DND-41 (cell line): Measurements from ENCODE around the gene EIF2B1.

ENCODE experiments used
- ATAC-seq: fragments of 200-7000 bp; cut with Tn5 transposase; 3 replicates; pipeline ENCODE4 v1.9.1; 2021; ENCODE audit warnings: low read depth; ENCODE audit not compliant: insufficient read depth
- DNase-seq: peaks from one replicate; pipeline ENCODE4 v3.0.0-alpha.2; 2020
- H2AFZ ChIP-seq: 2 replicates; pipeline ENCODE4 v1.6.0; 2012; ENCODE audit warnings: low read depth, low read length
- H3K27ac ChIP-seq: 2 replicates; pipeline ENCODE4 v1.5.1; 2012; ENCODE audit warnings: low read length, inconsistent platforms
- H3K27me3 ChIP-seq: fragments of 200-600 bp; sonication (generic); 2 replicates; pipeline ENCODE4 v1.6.0; 2012; ENCODE audit warnings: low read length, mild to moderate bottlenecking, inconsistent platforms; ENCODE audit not compliant: insufficient read depth, poor library complexity
- H3K36me3 ChIP-seq: 2 replicates; pipeline ENCODE4 v1.5.1; 2012; ENCODE audit warnings: low read length, inconsistent platforms; ENCODE audit not compliant: insufficient read depth
- H3K4me1 ChIP-seq: 2 replicates; pipeline ENCODE4 v1.5.1; 2012; ENCODE audit warnings: mild to moderate bottlenecking, low read length; ENCODE audit not compliant: insufficient read depth
- H3K4me2 ChIP-seq: 2 replicates; pipeline ENCODE4 v1.6.0; 2012; ENCODE audit warnings: mild to moderate bottlenecking, moderate library complexity, low read length, inconsistent platforms; ENCODE audit not compliant: insufficient read depth
- H3K4me3 ChIP-seq, 2 experiments: fragments of 200-600 bp in 1 of 2; shearing (Covaris generic) in 1 of 2; 2 replicates each; pipeline ENCODE4 v1.5.1; 2012 to 2016; ENCODE audit warnings: inconsistent platforms in 2 of 2, low read length in 2 of 2, mild to moderate bottlenecking in 2 of 2, low read depth in 1 of 2, moderate library complexity in 1 of 2
- H3K79me2 ChIP-seq: 2 replicates; pipeline ENCODE4 v1.6.0; 2012; ENCODE audit warnings: low read length, inconsistent platforms; ENCODE audit not compliant: insufficient read depth
- H3K9ac ChIP-seq: 2 replicates; pipeline ENCODE4 v1.6.0; 2012; ENCODE audit warnings: low read depth, mild to moderate bottlenecking, inconsistent platforms, low read length, moderate library complexity
- H3K9me3 ChIP-seq: 2 replicates; pipeline ENCODE4 v1.5.1; 2012; ENCODE audit warnings: low read length, moderate library complexity, mild to moderate bottlenecking, inconsistent platforms; ENCODE audit not compliant: insufficient read depth, severe bottlenecking
- H4K20me1 ChIP-seq: 2 replicates; pipeline ENCODE4 v1.6.0; 2012; ENCODE audit warnings: low read length; ENCODE audit not compliant: insufficient read depth
- CTCF ChIP-seq: IDR thresholded peaks from 2 replicates; pipeline ENCODE4 v1.5.1; 2012; ENCODE audit warnings: borderline replicate concordance, low read length, moderate library complexity, mild to moderate bottlenecking; ENCODE audit not compliant: poor library complexity, severe bottlenecking; ENCODE audit errors: extremely low read depth
- EZH2 ChIP-seq: IDR thresholded peaks from 3 replicates; pipeline ENCODE4 v1.6.1; 2012; ENCODE audit warnings: borderline replicate concordance, low read depth, mild to moderate bottlenecking, moderate library complexity, low read length, inconsistent platforms; ENCODE audit not compliant: severe bottlenecking

The EIF2B1 gene

GRCh38 chr12:123633379-123634141 lies at the start of gene EIF2B1, which contains the start of gene GTF2H3:
EIF2B1 (minus strand) TSS chr12:123633686; CDS start chr12:123633557, 129 bp downstream.
GTF2H3 (plus strand) TSS chr12:123633829; CDS start chr12:123633860, 31 bp downstream.
- DNase-seq (peak; percentile 97), ATAC-seq (peak; percentile 96)
- Histone ChIP-seq H3K9ac (peak within 1 kb of the TSS; percentile 96), H3K27me3 (no peaks in the 10 kb centered on the region), H3K4me2 (peak within 1 kb of the TSS; percentile 66), H3K9me3 (no peaks in the 10 kb centered on the region), H4K20me1 (no peaks in the 10 kb centered on the region), H3K36me3 (peaks cover 25% of the 10 kb centered on the region), H2AFZ (peak within 1 kb of the TSS; percentile 99), H3K4me3 (peak within 1 kb of the TSS; percentile 96 to 98), H3K27ac (peak within 1 kb of the TSS; percentile 95), H3K4me1 (peaks cover 26% of the 10 kb centered on the region), H3K79me2 (peaks cover 61% of the 10 kb centered on the region)
- TF ChIP-seq EZH2 (no peak), CTCF (no peak)

- no peaks in the 10 kb centered on the region for H3K27me3 ChIP-seq
- TF ChIP-seq CTCF (no peak), EZH2 (no peak)
- no peak overlapping the region for H3K9ac ChIP-seq
- ATAC-seq (no peak), DNase-seq (no peak)
- no peak overlapping the region for H3K4me3 ChIP-seq
- no peak overlapping the region for H3K27ac ChIP-seq
- H3K4me2 ChIP-seq = no peak overlapping the region
- no peaks in the 10 kb centered on the region for H4K20me1 ChIP-seq
- peaks cover 6% of the 10 kb centered on the region; the same call in 1 of the 2 replicates for H3K36me3 ChIP-seq
- H3K9me3 ChIP-seq = no peaks in the 10 kb centered on the region
- H2AFZ ChIP-seq = no peak overlapping the region
- no peaks in the 10 kb centered on the region for H3K79me2 ChIP-seq
- H3K4me1 ChIP-seq = no peaks in the 10 kb centered on the region
These were observed 48.1 kb upstream of the EIF2B1 start for GRCh38 chr12:123681605-123682004.

- Histone ChIP-seq H3K9ac (no peak overlapping the region), H4K20me1 (no peaks in the 10 kb centered on the region), H3K9me3 (no peaks in the 10 kb centered on the region), H3K36me3 (peaks cover 7% of the 10 kb centered on the region; the same call in 1 of the 2 replicates), H3K4me1 (no peaks in the 10 kb centered on the region), H3K4me3 (no peak overlapping the region), H3K27me3 (no peaks in the 10 kb centered on the region), H3K79me2 (no peaks in the 10 kb centered on the region), H2AFZ (no peak overlapping the region), H3K27ac (no peak overlapping the region), H3K4me2 (no peak overlapping the region)
- no peak for ATAC-seq
- DNase-seq = no peak
- TF ChIP-seq EZH2 (no peak), CTCF (no peak)
These were observed 45.5 kb upstream of the EIF2B1 start for GRCh38 chr12:123678981-123679380.
